GM12872 (cell line): ENCODE results near the gene TRIM22.

Experiments
- TF ChIP-seq, protein P1 (sequence below): IDR thresholded peaks from 3 replicates; pipeline ENCODE4 v1.5.1; 2011; ENCODE audit warnings: low read depth, mild to moderate bottlenecking, low read length, moderate library complexity; ENCODE audit not compliant: insufficient read depth

The TRIM22 gene, protein sequence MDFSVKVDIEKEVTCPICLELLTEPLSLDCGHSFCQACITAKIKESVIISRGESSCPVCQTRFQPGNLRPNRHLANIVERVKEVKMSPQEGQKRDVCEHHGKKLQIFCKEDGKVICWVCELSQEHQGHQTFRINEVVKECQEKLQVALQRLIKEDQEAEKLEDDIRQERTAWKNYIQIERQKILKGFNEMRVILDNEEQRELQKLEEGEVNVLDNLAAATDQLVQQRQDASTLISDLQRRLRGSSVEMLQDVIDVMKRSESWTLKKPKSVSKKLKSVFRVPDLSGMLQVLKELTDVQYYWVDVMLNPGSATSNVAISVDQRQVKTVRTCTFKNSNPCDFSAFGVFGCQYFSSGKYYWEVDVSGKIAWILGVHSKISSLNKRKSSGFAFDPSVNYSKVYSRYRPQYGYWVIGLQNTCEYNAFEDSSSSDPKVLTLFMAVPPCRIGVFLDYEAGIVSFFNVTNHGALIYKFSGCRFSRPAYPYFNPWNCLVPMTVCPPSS

GRCh38 chr11:5689551-5689983 lies at the start of gene TRIM22:
TRIM22 (plus strand) TSS chr11:5689790; CDS start chr11:5696233, 6,443 bp downstream.
- TF ChIP-seq, protein P1, sequence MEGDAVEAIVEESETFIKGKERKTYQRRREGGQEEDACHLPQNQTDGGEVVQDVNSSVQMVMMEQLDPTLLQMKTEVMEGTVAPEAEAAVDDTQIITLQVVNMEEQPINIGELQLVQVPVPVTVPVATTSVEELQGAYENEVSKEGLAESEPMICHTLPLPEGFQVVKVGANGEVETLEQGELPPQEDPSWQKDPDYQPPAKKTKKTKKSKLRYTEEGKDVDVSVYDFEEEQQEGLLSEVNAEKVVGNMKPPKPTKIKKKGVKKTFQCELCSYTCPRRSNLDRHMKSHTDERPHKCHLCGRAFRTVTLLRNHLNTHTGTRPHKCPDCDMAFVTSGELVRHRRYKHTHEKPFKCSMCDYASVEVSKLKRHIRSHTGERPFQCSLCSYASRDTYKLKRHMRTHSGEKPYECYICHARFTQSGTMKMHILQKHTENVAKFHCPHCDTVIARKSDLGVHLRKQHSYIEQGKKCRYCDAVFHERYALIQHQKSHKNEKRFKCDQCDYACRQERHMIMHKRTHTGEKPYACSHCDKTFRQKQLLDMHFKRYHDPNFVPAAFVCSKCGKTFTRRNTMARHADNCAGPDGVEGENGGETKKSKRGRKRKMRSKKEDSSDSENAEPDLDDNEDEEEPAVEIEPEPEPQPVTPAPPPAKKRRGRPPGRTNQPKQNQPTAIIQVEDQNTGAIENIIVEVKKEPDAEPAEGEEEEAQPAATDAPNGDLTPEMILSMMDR, result no peak

- TF ChIP-seq, protein P1, result no peak
Measured at GRCh38 chr11:5639953-5640352, 49.6 kb upstream of the TRIM22 start.

GRCh38 chr11:5643585-5643984 lies 46.0 kb upstream of the TRIM22 start:
- TF ChIP-seq, protein P1, result no peak

DNA sequence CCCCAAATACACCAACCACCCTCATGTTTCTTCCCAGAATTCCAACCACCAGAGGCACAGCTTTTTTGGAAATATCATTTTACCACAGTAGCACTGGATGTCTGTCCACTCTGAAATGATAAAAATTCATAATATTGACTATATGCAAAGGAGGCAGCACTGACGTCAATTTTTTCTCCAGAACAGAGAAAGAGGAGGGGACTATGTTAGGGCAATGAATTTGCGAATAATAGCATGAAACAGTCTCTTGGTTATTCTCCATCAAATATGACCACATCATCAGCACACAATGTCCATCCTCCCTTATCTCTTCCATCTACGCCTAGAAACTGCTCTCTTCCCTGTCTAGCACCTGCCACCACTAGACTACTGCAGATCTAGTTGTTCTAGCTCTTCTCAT lies 43.5 kb upstream of the TRIM22 start:
- TF ChIP-seq, protein P1, result no peak

DNA sequence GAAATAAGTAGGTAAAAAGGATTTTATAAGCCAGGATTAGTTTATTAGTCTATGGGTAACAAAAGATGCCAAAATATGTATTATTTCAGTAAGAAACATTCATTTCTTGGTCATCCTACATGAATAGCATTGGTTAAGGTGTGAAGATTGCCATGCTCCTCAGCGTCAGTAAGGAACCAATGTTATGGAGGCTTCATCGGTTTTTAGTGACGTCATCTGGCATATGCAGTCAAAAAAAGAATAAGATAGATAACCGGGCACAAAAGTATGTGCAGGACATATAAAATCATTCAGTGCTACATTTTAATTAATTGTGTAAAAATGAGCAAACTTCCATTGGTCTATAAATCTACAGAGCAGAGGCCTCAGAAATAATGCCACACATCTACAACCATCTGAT lies 34.1 kb upstream of the TRIM22 start:
- TF ChIP-seq, protein P1, result no peak

DNA sequence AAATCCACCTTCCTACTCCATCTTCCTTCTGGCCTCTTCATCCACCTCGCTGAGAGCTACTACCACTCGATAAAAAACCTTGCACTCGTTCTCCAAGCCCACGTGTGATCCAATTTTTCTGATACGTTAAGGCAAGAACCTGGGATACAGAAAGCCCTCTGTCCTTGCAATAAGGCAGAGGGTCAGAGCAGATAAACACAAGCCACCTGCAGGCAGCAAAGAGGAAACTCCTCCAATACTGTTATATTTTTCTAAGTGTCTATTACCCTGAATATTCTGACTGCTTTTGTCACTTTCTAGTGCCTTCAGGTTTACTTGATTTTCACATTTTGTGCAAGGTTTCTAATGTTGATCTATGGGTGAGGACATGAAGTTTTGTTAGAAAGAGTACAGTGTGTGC lies 31.3 kb upstream of the TRIM22 start:
- TF ChIP-seq, protein P1, result no peak

DNA sequence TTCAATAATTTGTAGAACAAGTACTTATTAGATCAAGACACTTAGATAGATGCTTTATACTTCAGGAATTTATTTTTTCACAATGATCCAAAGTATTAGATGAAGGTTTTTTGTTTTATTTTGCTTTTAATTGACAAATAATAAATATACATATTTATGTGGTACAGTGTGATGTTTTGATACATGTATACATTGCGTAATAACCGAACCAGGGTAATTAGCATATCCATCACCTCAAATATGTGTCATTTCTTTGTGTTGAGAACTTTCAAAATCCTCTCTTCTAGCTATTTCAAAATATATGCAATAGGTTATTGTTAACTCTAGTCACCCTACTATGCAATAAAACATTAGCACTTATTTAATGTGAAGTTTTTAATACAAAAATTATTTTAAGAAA lies 26.1 kb upstream of the TRIM22 start:
- TF ChIP-seq, protein P1, result no peak
